HG03342 (cell line): ENCODE data around the gene CDK5RAP3.
A peak's percentile ranks its signal among the peaks of the same experiment; 100 is the strongest.
"Not testable (repeated sequence)": the region's sequence is repeated elsewhere in the genome, so short reads cannot be mapped to it uniquely, and the experiment has no call there.

Experiments used
- ATAC-seq: cut with Tn5 transposase; IDR thresholded peaks from one replicate; pipeline ENCODE4 v1.9.1; 2021; ENCODE audit warnings: mild to moderate bottlenecking, moderate library complexity; ENCODE audit not compliant: unreplicated experiment

The CDK5RAP3 gene, protein sequence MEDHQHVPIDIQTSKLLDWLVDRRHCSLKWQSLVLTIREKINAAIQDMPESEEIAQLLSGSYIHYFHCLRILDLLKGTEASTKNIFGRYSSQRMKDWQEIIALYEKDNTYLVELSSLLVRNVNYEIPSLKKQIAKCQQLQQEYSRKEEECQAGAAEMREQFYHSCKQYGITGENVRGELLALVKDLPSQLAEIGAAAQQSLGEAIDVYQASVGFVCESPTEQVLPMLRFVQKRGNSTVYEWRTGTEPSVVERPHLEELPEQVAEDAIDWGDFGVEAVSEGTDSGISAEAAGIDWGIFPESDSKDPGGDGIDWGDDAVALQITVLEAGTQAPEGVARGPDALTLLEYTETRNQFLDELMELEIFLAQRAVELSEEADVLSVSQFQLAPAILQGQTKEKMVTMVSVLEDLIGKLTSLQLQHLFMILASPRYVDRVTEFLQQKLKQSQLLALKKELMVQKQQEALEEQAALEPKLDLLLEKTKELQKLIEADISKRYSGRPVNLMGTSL

DNA sequence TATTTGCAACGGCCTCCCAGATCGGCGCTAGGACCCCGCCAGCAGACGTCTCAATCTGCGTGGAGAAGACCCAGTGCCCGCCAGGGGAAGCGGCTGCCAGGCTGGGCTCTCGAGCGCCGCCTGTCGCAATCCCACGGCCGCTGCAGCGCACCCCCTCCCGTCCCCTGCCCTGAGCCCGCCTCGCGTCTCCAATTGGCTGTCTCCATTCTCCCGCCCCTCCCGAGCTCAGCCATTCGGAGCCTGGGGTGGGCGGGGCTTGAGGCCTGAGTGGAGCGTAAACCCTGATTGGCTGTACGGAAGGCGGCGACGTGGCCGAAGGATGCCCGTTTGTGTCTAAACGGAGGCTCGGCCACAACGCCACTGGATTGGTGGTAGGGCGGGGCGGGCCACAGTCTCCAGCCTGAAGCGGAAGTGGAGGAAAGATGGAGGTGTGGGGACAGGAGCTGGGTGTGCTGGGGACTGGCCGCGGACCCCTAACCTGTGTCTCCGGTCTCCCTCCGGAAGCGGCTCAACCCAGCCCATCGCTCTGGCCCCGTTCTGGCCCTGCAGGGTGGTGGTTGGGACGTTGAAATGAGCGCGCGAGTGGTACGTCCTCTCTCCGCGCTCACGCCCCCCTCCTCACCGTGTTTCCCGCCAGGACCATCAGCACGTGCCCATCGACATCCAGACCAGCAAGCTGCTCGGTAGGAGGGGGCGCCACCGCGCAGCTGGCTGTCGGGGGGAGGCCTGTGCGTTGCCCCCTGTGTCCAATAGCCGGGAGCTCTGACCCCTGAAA lies at the start of gene CDK5RAP3:
TSS of gene CDK5RAP3 (plus strand) at position 389 of the 775 bp plus-strand sequence. CDS start at position 423, 34 bp downstream.
- peak; percentile 95 for ATAC-seq

DNA sequence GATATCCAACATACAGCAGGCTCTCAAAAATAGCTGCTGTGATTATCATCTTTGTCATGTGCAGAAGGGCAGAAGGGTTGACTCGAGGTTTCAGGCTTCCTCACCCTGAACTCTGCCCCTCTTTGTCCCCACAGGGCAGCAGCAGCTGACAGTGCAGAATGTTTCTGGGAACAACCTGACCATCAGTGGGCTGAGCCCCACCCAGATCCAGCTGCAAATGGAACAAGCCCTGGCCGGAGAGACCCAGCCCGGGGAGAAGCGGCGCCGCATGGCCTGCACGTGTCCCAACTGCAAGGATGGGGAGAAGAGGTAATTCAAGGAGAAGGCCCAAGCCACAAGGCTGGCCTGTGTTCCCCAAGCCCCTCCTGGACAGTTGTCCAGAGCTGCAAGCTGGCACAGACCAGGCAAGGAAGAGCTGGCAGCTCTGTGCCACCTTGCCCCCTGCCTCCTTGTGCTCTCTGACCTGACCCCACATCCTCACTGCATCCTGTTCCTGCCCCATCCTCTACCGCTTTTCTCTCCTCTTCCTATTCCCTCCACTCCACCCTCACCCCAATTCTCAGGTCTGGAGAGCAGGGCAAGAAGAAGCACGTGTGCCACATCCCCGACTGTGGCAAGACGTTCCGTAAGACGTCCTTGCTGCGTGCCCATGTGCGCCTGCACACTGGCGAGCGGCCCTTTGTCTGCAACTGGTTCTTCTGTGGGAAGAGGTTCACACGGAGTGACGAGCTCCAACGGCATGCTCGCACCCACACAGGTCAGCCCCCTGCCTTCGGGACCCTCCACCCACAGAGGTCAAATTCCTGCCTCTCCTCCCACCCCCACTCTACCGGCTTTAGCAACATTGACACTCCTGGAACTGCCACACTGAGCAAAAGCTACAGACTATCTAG lies 45.9 kb upstream of the CDK5RAP3 start:
- ATAC-seq = no peak

DNA sequence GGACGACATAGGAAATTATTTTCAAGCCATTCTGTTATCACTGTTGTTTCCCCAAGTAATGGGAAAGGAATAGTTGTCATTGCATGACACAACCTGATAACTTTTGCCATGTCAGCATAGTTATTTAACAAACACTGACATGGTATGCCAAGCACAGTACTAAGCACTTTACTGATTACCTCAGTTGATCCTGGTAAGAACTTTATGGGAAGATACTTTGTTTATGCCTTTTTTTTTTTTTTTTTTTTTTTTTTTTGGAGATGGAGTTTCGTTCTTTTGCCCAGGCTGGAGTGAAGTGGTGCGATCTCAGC lies 45.3 kb upstream of the CDK5RAP3 start:
- ATAC-seq = no peak

DNA sequence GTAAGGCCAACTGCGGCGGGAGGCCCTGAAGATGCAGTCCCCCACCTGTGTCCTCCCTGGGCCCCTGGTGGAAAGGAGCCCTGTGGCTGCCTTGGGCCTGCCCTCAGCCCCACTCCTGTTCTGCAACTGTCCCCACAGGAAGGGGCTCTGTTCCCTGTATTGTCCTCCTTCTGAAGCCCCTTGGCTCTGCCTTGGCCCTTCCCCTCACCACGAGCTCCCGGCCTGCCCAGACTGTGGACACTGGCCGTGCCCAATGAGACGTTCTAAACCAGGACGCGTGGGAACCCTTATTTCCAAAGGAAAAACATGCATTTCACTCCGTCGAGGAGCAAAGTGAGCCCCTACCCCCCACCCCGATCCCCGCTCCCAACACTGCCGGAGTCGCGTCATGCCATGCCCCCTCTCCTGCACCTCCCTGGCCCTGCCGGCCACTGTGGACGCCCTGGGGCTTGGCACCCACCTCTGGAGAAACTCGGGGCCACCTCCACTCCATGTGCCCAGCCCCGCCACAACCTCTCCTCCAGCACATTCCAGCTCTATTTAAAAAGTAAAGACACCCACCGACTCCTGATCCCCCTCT lies 43.0 kb upstream of the CDK5RAP3 start:
- no peak for ATAC-seq

DNA sequence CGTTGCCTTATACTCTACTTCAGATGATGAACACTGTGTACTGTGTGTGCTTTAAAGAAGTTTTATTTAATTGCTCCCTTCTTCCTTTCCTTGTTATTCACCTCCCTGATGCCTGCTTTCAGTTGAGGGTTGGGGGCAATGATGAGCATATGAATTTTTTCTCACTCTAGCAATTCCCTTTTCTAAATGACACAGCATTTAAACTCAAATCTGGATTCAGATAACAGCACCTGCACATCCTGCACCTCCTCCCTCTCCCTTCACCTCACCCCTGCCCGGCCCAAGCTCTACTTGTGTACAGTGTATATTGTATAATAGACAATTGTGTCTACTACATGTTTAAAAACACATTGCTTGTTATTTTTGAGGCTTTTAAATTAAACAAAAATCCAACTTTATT lies 42.5 kb upstream of the CDK5RAP3 start:
- ATAC-seq = no peak

DNA sequence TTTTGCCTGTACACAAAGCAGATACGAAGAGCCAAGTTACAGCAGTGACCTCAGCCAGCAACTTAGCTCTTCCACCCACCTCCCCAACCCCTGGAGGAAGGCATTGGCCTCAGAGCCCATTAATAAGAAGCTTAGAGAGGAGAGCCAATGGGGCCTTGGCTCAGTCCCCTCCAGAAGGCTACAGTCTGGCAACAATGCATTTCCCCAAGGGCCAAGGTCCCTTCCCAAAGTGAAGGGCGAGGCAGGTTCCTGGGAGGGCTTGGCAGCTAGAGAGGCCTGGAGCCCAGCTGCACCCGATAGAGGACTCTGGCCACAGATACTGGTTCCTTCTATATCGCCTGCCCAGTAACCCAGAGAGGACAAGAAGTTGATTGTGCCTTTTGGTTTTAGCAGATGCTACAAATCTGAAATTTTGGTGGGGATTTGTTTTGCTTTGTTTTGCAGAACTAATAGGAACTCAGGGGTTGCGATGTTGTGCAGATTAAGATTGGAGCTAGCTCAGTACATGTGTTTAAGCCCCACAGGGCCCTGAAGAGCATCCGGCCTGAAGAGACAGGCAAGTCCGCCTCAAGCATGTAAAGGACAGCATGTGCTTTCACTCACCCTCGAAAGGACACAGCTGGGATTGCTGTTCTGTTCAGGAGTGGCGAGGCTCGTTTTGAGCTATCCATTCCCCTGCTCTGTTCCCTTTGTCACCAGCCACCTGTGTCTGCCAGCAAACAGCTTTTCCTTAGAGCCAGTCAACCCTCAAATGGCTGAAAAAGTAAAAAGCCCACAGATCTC lies 41.5 kb upstream of the CDK5RAP3 start:
- ATAC-seq = no peak

DNA sequence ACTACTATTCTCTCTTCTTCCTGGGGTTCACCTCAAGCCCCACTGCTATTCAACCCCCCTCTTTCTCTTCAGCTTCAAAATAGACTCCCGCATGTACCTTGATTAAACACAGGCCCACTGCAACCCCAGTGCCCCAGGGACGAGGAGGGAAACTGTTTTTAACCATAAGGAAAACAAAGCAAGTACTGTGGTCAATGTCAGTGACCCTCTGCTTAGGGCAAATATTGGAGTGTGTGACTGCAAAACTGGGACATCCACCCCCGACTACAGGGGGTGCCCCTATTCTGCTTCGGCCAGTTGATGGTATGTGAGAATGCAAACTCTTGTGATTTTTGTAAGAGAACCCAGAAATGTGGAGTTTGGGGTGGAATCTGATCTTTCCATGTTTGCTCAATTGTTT lies 39.1 kb upstream of the CDK5RAP3 start:
- no peak for ATAC-seq

DNA sequence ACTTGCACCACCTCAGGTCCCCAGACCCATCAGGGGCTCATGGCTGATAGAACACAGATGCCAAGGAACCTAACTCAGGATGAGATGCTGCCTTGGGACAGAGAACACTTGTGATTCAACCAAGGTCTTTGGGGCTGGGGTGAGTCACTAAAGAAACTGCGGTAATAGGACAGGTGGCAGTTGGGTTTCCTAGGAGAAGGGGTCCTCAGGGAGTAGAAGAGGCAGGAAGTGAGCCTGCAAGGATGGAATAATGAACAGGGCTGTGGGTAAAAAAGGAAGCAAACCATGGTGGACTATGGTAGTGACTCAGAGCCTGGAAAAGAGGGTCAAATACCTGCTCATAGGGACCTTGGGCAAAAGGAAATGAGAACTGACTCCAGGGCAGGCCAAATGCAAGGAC lies 36.1 kb upstream of the CDK5RAP3 start:
- no peak for ATAC-seq

DNA sequence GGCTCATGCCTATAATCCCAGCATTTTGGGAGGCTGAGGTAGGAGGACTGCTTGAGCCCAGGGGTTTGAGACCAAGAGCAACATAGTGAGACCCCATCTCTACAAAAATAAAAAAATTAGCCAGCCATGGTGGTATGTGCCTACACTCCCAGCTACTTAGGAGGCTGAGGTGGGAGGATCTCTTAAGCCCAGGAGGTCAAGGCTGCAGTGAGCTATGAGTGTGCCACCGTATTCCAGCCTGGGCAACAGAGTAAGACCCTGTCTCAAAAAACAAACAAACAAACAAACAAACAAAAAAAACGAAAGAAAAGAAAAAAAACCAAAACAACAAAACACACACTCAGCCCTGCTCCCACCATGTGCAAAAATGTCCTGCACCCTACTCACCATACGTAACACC lies 35.4 kb upstream of the CDK5RAP3 start:
- not testable (repeated sequence) for ATAC-seq

DNA sequence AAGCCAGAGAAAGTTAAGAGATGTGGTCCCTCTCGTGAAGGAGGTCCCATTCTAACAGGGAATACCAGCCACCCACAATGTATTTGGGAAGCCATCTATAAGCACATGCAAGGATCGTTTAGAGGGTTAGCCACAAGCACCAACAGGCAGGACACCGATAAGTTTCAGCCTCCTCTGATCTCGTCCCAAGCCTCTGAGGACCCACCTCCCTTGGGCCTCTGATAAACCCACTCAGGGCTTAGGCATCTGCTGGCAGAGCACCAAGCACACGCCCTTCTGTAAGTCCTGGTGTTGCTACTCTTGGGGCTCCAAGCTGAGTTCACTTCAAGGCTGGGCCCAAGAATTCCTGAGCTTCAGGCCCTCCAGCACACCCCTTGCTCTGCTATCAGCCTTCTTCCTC lies 35.0 kb upstream of the CDK5RAP3 start:
- no peak for ATAC-seq

DNA sequence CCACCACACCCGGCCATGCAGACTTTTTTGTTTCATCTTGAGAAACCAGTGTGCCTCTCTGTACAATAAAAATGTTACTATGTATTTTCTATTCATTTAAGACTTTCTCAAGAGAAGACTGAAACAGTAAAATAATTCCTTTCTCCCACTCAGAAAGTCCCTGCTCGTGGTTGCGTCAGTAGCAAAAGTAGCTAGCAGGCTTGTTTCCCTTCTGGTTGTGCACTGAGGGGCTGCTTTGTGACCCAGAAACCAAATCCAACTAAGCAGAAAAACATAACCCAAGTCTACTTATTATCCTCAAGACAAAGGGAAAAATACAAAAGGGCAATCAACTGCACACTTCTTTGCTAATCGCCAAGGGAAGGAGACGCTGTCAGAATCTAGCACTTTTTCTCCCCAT lies 33.0 kb upstream of the CDK5RAP3 start:
- ATAC-seq = no peak

DNA sequence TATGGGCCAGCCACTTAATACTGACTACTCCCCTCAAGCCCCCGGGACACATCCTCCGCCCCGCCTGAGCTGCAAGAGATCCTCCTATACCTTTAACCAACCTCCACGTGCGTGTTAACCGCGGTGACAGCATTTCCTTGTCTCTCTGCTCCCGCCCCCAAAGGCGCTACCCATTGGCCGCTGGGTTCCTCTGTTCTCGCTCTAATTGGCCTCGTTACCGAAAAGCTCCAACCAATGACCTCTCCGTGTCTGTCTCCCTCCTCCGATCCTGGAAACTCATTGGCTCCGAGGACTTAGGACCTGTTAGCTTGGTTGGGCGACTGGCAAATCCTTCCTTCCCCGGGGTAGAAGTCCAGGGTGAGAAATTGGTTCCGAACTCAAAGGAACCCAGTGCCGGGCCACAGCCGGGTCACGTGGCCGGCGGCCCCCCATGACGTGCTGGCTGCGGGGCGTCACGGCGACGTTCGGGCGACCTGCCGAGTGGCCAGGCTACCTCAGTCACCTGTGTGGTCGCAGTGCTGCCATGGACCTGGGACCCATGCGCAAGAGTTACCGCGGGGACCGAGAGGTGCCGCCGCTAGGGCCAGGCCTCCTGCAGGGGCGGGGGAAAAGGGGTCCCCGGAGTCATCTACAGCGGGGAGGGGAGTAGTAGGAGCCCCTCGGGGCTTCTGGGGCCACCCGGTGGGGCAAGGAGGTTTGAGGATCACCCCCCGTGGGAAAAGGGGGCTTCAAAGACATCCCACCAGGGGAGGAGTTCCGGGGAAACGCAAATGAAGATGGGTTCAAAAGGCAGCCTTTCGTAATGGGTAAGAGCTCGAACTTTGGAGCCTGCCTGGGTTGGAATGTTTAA lies 29.4 kb upstream of the CDK5RAP3 start, which contains the start of gene PNPO:
TSS of gene PNPO (plus strand) at position 326 of the 850 bp plus-strand sequence. CDS start at position 431, 105 bp downstream.
- ATAC-seq = peak; percentile 92

DNA sequence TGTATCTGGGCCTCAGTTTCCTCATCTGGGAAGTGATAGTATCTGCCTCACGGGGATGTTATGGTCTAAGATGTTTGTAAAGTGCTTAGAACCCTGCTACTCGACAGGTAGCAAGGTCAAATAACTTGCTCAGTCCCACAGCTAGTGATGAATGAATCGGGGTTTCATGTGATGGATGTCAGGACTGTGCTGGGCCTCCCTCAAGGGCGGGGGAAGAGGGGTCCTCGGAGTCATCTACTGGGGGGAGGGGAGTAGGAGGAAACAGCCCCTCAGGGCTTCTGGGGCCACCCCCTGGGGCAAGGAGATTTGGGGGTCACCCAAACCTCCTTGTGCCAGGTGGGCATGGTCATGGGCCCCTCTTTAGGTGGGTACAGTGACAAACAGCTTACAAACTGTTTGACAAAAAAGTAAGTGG lies 28.8 kb upstream of the CDK5RAP3 start:
- no peak for ATAC-seq

DNA sequence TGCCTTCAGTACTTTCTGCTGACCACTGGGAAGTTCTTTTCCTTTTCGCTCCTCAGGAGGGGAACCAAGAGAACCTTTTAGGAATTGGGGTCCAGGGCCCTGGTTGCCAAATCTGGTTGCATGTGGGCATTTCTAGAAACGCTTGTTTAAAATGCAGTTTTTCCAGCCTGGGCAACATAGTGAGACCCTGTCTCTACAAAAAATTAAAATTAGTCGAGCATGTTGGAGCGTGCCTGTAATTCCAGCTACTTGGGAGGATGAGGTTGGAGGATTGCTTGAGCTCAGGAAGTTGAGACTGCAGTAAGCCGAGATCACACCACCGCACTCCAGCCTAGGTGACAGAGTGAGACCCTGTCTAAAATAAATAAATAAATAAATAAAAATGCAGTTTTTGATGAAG lies 28.3 kb upstream of the CDK5RAP3 start:
- no peak for ATAC-seq

DNA sequence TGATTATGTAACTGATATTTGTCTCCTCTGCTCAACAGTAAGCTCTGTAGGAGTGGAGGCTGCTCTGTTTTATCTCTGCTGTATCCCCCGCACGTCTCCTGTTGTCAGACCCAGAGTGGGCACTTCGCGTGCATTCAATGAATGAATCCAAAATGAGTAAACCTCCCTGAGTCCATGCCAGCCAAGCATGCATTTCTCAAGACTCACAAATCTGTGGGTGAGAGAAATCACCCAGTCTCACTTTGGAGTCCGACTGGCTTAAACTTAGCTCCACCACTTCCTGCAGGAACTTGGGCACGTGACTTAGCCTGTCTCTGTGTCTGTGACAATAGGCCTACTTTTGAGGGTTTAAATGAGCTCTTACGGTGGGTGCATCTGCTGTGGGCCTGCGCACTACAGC lies 25.8 kb upstream of the CDK5RAP3 start:
- ATAC-seq = no peak

DNA sequence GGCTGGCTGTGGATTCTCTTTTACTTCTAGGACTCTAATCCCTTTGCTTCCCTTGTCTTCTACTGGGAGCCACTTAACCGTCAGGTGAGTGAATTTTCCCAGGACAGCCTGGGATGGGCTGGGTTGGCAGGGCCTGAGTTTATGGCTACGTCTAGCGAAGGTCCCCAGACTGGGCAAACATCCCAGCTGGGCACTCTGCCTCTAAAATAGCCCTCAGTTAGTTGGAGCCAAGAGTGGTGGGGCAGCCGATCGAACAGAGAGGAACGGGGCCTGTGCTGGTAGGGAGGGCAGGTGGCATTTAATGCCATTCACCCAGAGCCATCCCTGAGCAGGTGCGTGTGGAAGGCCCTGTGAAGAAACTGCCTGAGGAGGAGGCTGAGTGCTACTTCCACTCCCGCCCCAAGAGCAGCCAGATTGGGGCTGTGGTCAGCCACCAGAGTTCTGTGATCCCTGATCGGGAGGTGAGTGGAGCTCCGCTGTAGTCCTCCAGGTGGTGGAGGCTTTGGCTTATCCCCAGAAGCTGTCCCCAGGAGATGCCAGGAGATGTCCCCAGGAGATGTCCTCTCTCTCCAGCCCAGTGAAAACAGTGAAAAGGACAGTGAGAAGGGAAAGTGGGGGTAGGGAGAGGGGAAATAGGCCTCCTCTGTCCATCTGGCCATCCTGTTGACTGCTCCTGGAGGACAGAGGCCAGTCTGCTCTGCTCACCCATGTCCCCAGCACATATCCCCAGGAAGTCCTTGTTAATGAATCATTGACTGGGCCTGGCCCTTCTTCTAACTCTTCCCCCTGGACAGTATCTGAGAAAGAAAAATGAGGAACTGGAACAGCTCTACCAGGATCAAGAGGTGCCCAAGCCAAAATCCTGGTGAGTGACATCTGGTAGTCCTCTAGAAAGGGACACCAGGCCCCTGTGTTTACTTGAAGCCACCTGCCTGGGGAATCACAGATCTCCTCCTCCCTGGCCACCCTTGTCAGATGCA lies 25.1 kb upstream of the CDK5RAP3 start:
- ATAC-seq = no peak

DNA sequence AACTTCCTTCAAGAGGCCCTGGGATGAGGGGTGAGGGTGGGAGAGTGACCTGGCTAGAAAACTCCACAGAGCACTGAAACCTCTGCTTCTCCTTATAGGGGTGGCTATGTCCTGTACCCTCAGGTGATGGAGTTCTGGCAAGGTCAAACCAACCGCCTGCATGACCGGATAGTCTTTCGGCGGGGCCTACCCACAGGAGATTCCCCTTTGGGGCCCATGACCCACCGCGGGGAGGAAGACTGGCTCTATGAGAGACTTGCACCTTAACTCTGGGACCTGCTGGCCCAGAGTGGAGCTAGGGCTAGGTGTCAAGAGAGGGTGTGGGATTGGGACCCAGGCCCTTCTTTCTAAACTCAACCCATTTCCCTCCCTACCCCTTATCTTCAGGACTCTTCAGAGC lies 24.4 kb upstream of the CDK5RAP3 start:
- ATAC-seq = no peak

DNA sequence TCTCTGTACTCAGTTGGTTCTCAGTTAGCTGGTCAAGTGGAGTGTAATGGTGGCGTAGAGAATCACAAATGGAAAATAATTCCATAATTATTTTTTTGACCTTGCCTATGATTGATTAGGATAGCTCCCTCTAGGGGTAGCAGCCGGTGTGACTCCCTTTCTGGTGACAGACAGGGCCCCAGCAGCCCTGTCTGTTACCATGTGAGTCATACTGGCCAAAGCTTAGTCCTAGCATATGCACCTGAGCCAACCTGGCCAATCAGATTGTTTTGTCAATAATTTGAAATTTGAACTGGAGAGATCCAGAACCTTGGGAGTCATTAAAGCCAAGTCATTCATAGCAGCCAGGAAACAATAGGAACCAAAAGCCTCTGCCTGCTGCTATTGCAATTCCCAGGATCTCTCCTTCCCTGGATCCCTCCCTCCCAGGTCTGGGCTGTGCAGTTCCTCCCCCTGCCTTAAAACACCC lies 23.9 kb upstream of the CDK5RAP3 start:
- peak; percentile 59 for ATAC-seq
